Measurements from ENCODE around the gene UBR3.
"Not testable (repeated sequence)": the region's sequence is repeated elsewhere in the genome, so short reads cannot be mapped to it uniquely, and the experiment has no call there.

The UBR3 gene

DNA sequence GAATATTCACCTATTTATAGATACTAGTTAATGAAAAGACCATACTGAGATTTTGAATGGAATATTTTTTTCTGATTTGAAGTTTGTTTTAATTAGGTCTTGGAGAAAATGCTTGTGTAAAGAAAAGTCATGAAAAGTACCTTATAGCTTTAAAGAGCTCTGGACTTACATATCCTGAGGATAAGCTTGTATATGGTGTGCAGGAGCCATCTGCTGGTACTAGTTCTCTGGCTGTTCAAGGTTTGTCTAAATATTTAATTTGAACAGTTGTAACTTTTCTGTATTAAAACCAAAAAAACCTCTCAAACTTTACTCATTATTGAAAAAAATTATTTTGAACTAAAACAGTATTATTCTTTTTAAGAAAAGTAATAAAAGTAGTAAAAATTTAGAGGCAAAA lies 50.1 kb downstream of the UBR3 start:
- Histone ChIP-seq H3K9me3 (ENCODE audit: insufficient read depth, low read depth, low read length) (no peaks in the 10 kb centered on the region), H3K36me3 (ENCODE audit: insufficient read depth, low read length) (peaks cover 6% of the 10 kb centered on the region; the same call in 1 of the 2 replicates), H3K4me3 (ENCODE audit: low read length) (no peak overlapping the region), H3K9ac (ENCODE audit: low read depth, low read length) (no peak overlapping the region), H3K27ac (ENCODE audit: low read depth, low read length) (no peak overlapping the region), H3K27me3 (ENCODE audit: insufficient read depth, low read length) (no peaks in the 10 kb centered on the region), H3K4me1 (ENCODE audit: insufficient read depth, low read length) (no peaks in the 10 kb centered on the region)

DNA sequence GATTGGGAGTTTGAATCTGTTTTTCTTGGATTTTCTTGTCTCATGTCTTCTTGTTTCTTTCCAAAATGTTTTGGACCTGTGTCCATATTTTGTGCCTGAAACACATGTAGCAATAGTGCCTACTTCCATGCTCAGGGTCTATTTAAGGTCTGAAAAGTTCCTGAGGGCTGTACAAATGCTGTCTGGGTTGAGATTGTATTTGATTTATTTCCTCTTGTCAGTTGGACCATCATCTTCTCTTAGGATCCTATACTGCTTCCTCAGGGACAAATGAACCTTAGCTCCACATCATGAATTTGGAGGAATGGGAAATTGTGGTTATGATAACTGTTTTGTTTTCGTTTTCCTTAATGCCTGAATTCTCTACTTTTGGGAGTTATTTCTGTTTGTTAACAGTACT lies 59.9 kb downstream of the UBR3 start:
- peaks cover 4% of the 10 kb centered on the region; the same call in 1 of the 2 replicates for H3K36me3 ChIP-seq (ENCODE audit: insufficient read depth, low read length)
- no peaks in the 10 kb centered on the region; the same call in 1 of the 2 replicates for H3K4me1 ChIP-seq (ENCODE audit: insufficient read depth, low read length)
- no peaks in the 10 kb centered on the region for H3K9me3 ChIP-seq (ENCODE audit: insufficient read depth, low read depth, low read length)
- no peaks in the 10 kb centered on the region for H3K27me3 ChIP-seq (ENCODE audit: insufficient read depth, low read length)
- no peak overlapping the region for H3K4me3 ChIP-seq (ENCODE audit: low read length)
- WGBS = no CpG with 5 or more reads among the region's 1 CpG
- H3K9ac ChIP-seq (ENCODE audit: low read depth, low read length) = no peak overlapping the region
- H3K27ac ChIP-seq (ENCODE audit: low read depth, low read length) = no peak overlapping the region

DNA sequence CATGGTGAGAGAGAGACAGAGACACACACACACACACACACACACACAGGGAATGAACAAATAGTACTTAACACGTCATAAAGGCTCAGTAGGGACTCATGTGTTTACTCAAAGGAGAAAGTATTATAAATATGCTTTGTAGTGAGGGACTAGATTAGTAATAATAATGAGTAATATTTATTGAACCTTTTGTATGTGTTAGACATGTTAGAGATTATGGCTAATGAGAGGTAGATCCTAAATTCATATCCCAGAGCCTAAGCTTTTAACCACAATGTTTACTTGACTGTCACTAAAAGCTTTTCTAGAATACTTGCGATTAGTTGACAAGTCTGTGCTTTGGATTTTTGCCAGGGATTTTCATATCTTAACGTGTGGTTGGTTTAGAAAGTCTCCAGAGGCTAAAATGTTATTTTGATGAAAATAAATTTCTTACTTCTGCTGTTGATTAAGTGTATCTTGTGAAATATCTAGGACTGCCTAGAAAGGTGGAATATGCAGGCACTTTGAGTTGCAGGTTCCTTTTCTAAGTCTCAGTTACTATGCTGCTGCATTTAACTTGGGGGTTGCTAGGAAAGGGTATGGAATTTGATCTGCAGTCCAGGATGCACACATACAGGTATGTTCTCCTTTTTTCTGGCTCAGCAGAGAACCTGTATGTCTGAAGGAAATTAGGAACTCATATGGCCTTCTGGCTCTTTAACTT lies 64.5 kb downstream of the UBR3 start:
- H3K4me1 ChIP-seq (ENCODE audit: insufficient read depth, low read length) = no peaks in the 10 kb centered on the region; the same call in 1 of the 2 replicates
- H3K27me3 ChIP-seq (ENCODE audit: insufficient read depth, low read length) = no peaks in the 10 kb centered on the region
- no peak overlapping the region for H3K27ac ChIP-seq (ENCODE audit: low read depth, low read length)
- no peak overlapping the region for H3K9ac ChIP-seq (ENCODE audit: low read depth, low read length)
- H3K9me3 ChIP-seq (ENCODE audit: insufficient read depth, low read depth, low read length) = no peaks in the 10 kb centered on the region
- WGBS = 83% methylated on average over 3 of the region's 3 CpGs
- peaks cover 6% of the 10 kb centered on the region; the same call in 1 of the 2 replicates for H3K36me3 ChIP-seq (ENCODE audit: insufficient read depth, low read length)
- H3K4me3 ChIP-seq (ENCODE audit: low read length) = no peak overlapping the region

DNA sequence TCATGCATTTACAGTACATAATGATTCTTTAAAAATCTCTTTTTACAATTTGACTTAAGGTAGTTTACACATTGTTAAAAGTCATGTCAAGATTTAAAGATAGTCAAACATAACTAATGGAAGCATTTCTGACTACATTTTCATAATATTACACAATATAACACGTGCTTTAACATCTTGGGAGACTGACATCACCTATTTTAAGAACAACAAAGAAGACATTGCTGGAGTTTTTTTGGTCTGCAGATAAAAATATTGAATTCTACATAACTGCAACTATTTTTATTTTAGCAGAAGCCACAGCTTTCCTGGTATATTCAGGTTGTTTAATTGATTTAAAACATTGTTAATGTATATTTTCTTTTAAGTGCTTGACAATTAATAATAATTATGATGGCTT lies 65.7 kb downstream of the UBR3 start:
- 83% methylated on average over 1 of the region's 1 CpG for WGBS
- no peaks in the 10 kb centered on the region for H3K9me3 ChIP-seq (ENCODE audit: insufficient read depth, low read depth, low read length)
- H3K27me3 ChIP-seq (ENCODE audit: insufficient read depth, low read length) = no peaks in the 10 kb centered on the region
- H3K27ac ChIP-seq (ENCODE audit: low read depth, low read length) = no peak overlapping the region
- no peak overlapping the region for H3K9ac ChIP-seq (ENCODE audit: low read depth, low read length)
- peaks cover 12% of the 10 kb centered on the region; the same call in 1 of the 2 replicates for H3K36me3 ChIP-seq (ENCODE audit: insufficient read depth, low read length)
- H3K4me3 ChIP-seq (ENCODE audit: low read length) = no peak overlapping the region
- no peaks in the 10 kb centered on the region; the same call in 1 of the 2 replicates for H3K4me1 ChIP-seq (ENCODE audit: insufficient read depth, low read length)

DNA sequence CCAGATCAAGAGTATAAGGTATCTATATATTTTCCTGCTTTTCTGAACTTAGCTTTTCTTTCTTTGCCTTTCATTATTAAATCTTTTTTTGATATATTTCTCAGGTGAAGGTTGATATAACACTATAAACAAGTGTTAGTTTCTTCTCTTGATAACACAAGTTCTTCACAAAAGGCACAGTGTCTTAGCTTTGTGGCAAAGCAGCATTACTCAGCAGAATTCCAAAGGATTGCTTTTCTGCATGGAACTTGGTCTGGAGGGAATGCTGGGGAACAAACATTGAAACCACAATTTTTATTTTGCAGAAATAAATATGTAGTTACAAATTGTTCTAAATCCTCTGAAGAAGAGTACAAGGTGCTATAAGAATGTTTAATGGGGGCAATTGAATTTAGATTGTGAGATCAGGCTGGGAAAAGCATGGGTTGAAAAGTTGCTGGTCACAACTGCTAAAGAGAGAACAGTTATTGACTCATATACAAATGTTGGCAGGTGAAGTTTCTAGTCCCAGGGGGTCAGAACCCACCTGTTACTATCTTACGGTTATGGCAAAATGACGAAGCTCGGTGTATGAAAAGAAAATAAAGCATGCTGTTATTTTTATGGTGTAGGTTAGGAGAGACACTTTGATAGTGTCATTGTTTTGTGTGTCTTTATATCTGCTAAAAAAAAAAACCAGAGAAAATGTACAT lies 68.2 kb downstream of the UBR3 start:
- Histone ChIP-seq H3K27ac (ENCODE audit: low read depth, low read length) (0 out of 2 replicates have a peak overlapping the region, but pooled peaks have one; percentile 0), H3K9ac (ENCODE audit: low read depth, low read length) (no peak overlapping the region), H3K4me3 (ENCODE audit: low read length) (no peak overlapping the region), H3K27me3 (ENCODE audit: insufficient read depth, low read length) (no peaks in the 10 kb centered on the region), H3K4me1 (ENCODE audit: insufficient read depth, low read length) (no peaks in the 10 kb centered on the region), H3K9me3 (ENCODE audit: insufficient read depth, low read depth, low read length) (no peaks in the 10 kb centered on the region), H3K36me3 (ENCODE audit: insufficient read depth, low read length) (peaks cover 12% of the 10 kb centered on the region; the same call in 1 of the 2 replicates)
- WGBS = over 99% methylated on average over 3 of the region's 3 CpGs

DNA sequence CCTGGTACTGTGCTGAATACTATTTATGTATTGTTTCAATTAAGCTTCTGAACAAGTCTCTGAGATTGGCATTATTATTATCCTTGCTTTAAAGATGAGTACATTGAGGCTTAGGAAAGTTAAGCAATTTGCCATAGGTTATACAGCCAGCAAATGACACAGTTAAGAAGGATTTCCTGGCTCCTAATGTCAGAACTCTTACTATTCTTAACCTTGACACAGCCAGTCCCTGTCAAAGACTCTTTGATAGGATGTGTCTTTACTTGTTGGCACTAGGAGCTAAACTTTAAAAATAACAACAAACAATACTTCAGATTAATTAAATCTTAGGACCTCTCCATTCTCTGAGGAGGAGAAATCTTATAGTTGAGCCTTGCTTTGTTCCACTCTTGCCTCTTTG lies 70.6 kb downstream of the UBR3 start:
- Histone ChIP-seq H3K36me3 (ENCODE audit: insufficient read depth, low read length) (peaks cover 8% of the 10 kb centered on the region; the same call in 1 of the 2 replicates), H3K9me3 (ENCODE audit: insufficient read depth, low read depth, low read length) (no peaks in the 10 kb centered on the region), H3K4me3 (ENCODE audit: low read length) (no peak overlapping the region), H3K9ac (ENCODE audit: low read depth, low read length) (no peak overlapping the region), H3K27me3 (ENCODE audit: insufficient read depth, low read length) (no peaks in the 10 kb centered on the region), H3K4me1 (ENCODE audit: insufficient read depth, low read length) (no peaks in the 10 kb centered on the region), H3K27ac (ENCODE audit: low read depth, low read length) (no peak overlapping the region)

DNA sequence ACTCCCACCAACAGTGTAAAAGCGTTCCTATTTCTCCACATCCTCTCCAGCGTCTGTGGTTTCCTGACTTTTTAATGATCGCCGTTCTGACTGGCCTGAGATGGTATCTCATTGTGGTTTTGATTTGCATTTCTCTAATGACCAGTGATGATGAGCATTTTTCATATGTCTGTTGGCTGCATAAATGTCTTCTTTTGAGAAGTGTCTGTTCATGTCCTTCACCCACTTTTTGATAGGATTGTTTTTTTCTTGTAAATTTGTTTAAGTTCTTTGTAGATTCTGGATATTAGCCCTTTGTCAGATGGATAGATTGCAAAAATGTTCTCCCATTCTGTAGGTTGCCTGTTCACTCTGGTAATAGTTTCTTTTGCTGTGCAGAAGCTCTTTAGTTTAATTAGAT lies 72.8 kb downstream of the UBR3 start:
- not testable (repeated sequence) for H3K27me3 ChIP-seq (ENCODE audit: insufficient read depth, low read length); H3K4me3 ChIP-seq (ENCODE audit: low read length); H3K9me3 ChIP-seq (ENCODE audit: insufficient read depth, low read depth, low read length); H3K36me3 ChIP-seq (ENCODE audit: insufficient read depth, low read length); H3K4me1 ChIP-seq (ENCODE audit: insufficient read depth, low read length); H3K9ac ChIP-seq (ENCODE audit: low read depth, low read length); H3K27ac ChIP-seq (ENCODE audit: low read depth, low read length)
- WGBS = 95% methylated on average over 4 of the region's 4 CpGs

DNA sequence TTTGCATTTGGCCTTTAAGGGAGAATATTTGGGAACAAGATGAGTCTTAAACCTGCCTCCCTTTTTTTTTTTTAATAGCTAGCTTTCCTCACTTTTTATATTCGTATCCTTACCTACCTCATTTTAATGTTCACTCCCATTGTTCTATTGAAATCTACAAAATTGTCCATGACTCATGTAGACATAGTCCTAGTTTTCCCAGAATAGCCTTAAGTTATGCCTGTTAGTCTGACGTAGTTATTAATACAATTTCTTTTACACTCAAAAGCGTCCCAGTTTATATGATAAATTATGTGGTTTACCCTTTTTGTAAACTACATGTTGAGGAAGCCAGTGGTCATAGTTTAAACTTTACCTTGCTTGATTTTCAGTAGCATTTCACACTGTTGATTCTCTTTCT lies 73.4 kb downstream of the UBR3 start:
- H3K4me1 ChIP-seq (ENCODE audit: insufficient read depth, low read length) = no peaks in the 10 kb centered on the region
- H3K27ac ChIP-seq (ENCODE audit: low read depth, low read length) = no peak overlapping the region
- no peaks in the 10 kb centered on the region for H3K27me3 ChIP-seq (ENCODE audit: insufficient read depth, low read length)
- H3K9me3 ChIP-seq (ENCODE audit: insufficient read depth, low read depth, low read length) = no peaks in the 10 kb centered on the region
- WGBS = 93% methylated on average over 3 of the region's 3 CpGs
- H3K4me3 ChIP-seq (ENCODE audit: low read length) = no peak overlapping the region
- H3K9ac ChIP-seq (ENCODE audit: low read depth, low read length) = no peak overlapping the region
- H3K36me3 ChIP-seq (ENCODE audit: insufficient read depth, low read length) = peaks cover 10% of the 10 kb centered on the region; the same call in 1 of the 2 replicates

DNA sequence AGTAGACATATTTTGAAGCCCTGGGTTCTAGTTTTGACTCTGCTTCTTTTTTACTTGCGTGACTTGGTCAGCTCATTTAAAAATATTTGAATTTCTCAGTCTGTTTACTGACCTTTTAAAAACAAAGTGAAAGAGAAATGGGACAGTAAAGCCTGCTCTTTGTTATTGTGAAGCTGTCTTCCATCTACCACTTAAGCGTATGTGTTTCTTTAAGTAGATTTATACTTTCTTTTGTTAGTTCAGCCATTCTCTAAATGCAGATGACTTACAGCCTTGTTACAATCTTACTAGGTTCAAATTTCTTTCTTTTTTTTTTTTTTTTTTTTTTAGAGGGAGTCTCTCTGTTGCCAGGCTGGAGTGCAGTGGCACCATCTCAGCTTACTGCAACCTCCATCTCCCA lies 79.5 kb downstream of the UBR3 start:
- H3K4me1 ChIP-seq (ENCODE audit: insufficient read depth, low read length) = no peaks in the 10 kb centered on the region
- no peaks in the 10 kb centered on the region for H3K9me3 ChIP-seq (ENCODE audit: insufficient read depth, low read depth, low read length)
- WGBS = 100% methylated on average over 1 of the region's 2 CpGs
- peaks cover 12% of the 10 kb centered on the region; the same call in 1 of the 2 replicates for H3K36me3 ChIP-seq (ENCODE audit: insufficient read depth, low read length)
- no peak overlapping the region for H3K27ac ChIP-seq (ENCODE audit: low read depth, low read length)
- no peak overlapping the region for H3K9ac ChIP-seq (ENCODE audit: low read depth, low read length)
- no peak overlapping the region for H3K4me3 ChIP-seq (ENCODE audit: low read length)
- no peaks in the 10 kb centered on the region for H3K27me3 ChIP-seq (ENCODE audit: insufficient read depth, low read length)

DNA sequence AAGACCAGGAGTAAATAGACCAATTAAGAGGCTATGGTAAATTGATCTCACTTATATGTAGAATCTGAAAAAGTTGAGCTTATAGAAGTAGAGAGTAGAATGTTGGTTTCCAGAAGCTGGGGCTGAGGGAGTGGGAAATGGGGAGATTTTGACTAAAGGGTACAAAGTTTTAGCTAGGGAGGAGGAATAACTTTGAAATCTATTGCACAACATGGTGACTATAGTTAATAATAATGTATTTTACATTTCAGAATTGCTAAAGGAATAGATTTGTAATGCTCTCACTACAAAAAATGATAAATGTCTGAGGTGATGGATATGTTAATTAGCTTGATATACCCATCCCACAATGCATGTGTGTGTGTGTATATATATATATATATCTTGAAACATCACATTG lies 82.1 kb downstream of the UBR3 start:
- no peak overlapping the region for H3K27ac ChIP-seq (ENCODE audit: low read depth, low read length)
- H3K9me3 ChIP-seq (ENCODE audit: insufficient read depth, low read depth, low read length) = no peaks in the 10 kb centered on the region
- H3K4me3 ChIP-seq (ENCODE audit: low read length) = no peak overlapping the region

DNA sequence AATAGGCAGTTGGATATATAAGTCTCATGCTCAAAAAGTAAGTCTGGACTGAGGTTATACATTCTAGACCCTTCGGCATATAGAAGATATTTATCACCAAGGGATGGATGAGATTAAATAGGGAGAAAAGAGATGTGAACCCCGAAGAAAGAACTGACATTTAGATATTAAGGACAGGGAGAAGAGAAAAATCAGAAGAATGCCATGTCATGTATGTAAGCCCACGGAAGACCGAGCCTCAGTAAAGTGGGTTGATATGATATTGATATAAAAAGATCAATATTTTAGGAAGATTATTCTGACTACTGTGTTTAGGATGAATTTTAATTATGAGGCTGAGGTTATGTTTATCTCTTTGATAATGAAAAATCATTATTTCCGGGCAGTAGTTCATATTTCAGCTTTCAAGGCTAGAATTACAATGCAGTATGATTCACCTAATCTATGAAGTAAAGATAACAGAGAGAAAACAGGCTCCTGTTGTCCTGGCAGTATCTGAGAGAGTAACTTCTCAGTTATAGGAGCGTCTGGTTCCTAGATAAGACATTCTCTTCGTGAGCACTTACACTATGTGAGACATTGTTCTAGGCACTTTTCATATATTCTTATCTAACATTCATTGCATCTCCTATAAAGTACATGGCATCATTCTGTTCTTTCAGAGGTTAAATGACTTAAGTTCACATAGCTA lies 83.0 kb downstream of the UBR3 start:
- Histone ChIP-seq H3K4me3 (ENCODE audit: low read length) (no peak overlapping the region), H3K27me3 (ENCODE audit: insufficient read depth, low read length) (no peaks in the 10 kb centered on the region), H3K4me1 (ENCODE audit: insufficient read depth, low read length) (no peaks in the 10 kb centered on the region), H3K9ac (ENCODE audit: low read depth, low read length) (no peak overlapping the region), H3K9me3 (ENCODE audit: insufficient read depth, low read depth, low read length) (no peaks in the 10 kb centered on the region), H3K27ac (ENCODE audit: low read depth, low read length) (no peak overlapping the region), H3K36me3 (ENCODE audit: insufficient read depth, low read length) (peaks cover 19% of the 10 kb centered on the region; the same call in 1 of the 2 replicates)
- 90% methylated on average over 6 of the region's 7 CpGs for WGBS

More for the DNA sequence above, 82.1 kb downstream of the UBR3 start:
- Histone ChIP-seq H3K27me3 (ENCODE audit: insufficient read depth, low read length) (no peaks in the 10 kb centered on the region), H3K4me1 (ENCODE audit: insufficient read depth, low read length) (no peaks in the 10 kb centered on the region), H3K36me3 (ENCODE audit: insufficient read depth, low read length) (peaks cover 13% of the 10 kb centered on the region; the same call in 1 of the 2 replicates), H3K9ac (ENCODE audit: low read depth, low read length) (no peak overlapping the region)

Data from HUES64 (cell line).